HK-2 (cell line): Measurements from ENCODE around the gene BMP8A.

Source experiments
- DNase-seq: peaks from one replicate; pipeline ENCODE4 v3.0.0-alpha.2; 2018; ENCODE audit not compliant: unreplicated experiment

Gene BMP8A

GRCh38 chr1:39571178-39571483 is 79.7 kb downstream of the BMP8A start:
- DNase-seq = no peak

- DNase-seq = no peak
Measured at GRCh38 chr1:39572379-39573096, 81.1 kb downstream of the BMP8A start.

GRCh38 chr1:39573097-39573465 is 81.6 kb downstream of the BMP8A start:
- no peak for DNase-seq

GRCh38 chr1:39573736-39574624 is 82.5 kb downstream of the BMP8A start:
- no peak for DNase-seq

- DNase-seq = no peak
Measured at GRCh38 chr1:39574646-39575045, 83.2 kb downstream of the BMP8A start.
